Stimulated activated CD4-positive, alpha-beta T cell treated with anti-CD3 and anti-CD28 coated beads, Interleukin-15, amount 100 ng/mL, for 48 hours (primary cell): ENCODE results near the gene FGGY.
"Not testable (repeated sequence)": the region's sequence is repeated elsewhere in the genome, so short reads cannot be mapped to it uniquely, and the experiment has no call there.

Experiments used
- DNase-seq, 2 donors: peaks; one replicate each; pipeline ENCODE4 v3.0.0-alpha.2; 2020; ENCODE audit warnings: low read depth in 2 of 2

FGGY gene

DNA sequence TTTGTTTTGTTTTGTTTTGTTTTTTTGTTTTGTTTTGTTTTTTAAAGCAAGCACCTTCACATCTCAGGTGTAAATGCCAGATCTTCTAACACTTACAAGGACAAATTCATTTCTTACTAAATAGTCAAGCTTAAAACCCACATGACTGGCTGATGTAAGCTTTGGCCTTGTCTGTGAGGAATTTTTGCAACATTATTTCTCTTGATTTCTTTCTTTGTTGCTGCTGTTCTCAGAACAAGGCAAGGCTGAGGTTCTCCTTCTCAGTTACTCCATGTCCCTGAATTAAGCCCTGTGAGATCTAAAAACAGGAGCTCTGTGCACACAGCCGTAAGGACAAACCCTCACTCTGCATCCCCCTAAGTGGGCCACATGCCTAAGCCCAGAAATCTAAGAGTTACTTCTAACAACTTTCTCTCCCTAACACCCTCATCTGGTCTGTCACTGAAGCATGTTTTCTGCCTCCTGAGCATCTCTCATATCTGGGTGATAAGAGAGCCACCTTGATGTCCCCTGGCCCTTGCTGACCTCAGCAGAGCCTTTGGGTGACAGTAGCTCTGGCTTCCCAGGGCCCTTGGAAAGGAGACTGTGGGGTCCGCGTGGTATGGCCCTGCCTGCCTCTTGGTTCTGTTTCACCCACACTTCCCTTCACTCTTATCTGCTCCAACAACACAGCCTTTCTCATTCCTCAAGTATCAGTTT, 436.7 kb downstream of the FGGY start:
- no peak for DNase-seq

GRCh38 chr1:59735927-59736326, 439.0 kb downstream of the FGGY start:
- DNase-seq: not testable (repeated sequence)

DNA sequence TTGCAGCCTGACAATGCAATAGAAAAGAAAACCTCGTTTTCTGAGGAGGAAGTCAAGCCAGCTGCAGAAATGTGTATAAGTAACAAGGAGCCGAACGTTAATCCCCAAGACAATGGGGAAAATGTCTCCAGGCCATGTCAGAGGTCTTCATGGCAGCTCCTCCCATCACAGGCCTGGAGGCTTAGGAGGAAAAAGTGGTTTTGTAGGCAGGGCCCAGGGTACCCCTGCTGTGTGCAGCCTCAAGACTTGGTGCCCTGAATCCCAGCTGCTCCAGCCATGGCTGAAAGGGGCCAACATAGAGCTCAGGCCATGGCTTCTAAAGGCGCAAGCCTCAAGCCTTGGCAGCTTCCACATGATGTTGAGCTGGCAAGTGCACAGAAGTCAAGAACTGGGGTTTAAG, 439.9 kb downstream of the FGGY start:
- no peak for DNase-seq

DNA sequence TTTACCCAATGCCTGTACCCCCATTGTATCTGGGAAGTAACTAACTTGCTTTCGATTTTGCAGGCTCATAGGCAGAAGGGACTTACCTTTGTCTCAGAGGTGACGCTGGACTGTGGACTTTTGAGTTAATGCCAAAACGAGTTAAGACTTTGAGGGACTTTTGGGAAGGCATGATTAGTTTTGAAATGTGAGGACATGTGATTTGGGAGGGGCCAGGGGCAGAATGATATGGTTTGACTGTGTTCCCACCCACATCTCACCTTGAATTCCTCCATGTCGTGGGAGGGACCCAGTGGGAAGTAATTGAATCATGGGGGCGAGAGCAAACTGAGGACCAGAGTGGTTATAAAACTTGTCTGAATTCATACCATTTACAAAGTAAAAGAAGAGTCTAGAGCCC, 440.7 kb downstream of the FGGY start:
- DNase-seq: no peak

- DNase-seq: no peak
Observed at GRCh38 chr1:59738152-59738551, 441.3 kb downstream of the FGGY start.

GRCh38 chr1:59738591-59739015, 441.7 kb downstream of the FGGY start:
- DNase-seq: no peak

DNA sequence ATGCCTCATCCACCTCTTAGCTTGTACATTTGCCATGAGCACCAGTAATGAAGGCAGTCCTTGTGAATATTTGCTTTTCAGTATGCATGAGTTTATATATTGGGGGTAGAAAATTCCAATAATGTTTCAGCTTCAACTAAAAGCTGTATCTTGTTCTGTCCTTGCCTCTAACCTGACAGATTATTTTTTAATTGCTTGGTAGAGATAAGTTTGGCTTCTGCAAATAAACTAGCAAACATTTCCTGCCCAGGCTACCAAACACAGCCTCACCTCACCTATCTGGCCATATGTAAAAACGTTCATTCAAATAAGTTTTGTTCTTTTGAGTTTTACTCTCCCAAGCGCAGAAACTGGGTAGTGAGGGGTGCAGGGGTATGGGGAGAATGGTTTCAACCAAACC, 442.2 kb downstream of the FGGY start:
- DNase-seq: no peak

GRCh38 chr1:59742526-59742925, 445.6 kb downstream of the FGGY start:
- no peak for DNase-seq

- DNase-seq: no peak
Observed at GRCh38 chr1:59743324-59744091, 446.6 kb downstream of the FGGY start.

DNA sequence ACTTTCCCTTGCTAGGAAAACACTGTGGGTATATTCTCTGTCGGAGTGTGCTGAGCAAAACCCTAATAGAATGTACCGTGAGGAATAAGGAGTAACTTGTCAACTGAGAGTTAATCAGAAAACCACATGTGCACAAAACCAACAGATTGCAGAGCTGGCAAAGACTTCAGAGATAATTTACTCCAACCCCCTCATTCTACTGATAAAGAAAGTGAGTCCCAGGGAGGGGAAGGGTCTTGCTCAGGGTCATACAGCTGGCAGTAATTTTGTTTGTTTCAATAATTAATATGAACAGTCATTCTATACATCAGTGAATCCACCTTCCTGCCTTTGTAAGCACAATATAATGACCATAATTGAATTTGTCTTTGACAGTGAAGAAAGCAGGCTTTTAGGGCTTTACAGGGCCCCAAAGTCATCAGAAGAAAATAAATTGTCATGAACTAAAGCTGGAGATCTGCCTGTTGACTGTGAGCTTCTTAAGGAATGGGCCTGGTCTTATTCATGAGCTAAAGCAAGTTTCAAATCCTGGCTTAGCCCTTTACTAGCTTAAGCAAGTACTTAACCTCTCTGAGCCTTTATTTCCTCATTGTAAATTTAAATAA, 450.6 kb downstream of the FGGY start:
- no peak for DNase-seq

DNA sequence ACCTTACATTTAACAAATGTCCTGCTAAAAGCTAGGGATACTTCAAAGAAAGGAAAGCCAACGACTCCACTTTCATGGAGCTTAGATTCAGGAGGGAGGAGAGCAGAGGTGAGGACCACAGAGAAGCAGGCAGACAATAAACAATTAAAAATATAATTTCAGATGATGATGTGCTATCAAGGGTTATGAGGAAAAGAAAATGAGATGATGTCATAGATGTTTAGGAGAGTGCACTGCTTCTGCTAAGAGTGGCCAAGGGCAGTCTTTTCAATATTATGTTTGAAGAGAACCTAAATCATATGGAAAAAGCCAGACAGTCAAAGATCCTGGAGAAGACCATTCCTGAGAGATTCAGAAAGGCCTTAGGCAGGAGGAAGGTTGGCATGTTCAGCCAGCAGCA, 451.2 kb downstream of the FGGY start:
- DNase-seq: no peak

- DNase-seq: no peak
Observed at GRCh38 chr1:59750328-59751003, 453.6 kb downstream of the FGGY start.

GRCh38 chr1:59751004-59751395, 454.1 kb downstream of the FGGY start:
- DNase-seq: no peak

DNA sequence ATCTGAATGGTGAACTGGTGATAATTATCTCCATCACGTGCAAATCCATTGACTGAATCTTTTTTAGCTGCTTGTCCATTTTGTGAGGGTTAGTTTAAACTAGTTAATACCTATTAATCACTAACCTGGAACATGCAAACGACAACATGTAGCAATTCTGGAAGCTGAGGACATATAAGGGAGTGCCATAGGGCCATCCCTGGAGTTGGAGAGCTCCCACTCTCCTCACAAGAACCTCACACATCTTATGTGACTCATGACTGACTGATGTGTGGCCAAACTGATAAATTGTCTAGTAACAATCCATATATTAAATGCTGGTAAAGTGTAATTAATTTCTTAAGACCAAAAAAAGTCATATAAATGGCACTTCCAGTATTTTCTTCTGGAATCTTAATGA, 454.9 kb downstream of the FGGY start:
- no peak for DNase-seq

DNA sequence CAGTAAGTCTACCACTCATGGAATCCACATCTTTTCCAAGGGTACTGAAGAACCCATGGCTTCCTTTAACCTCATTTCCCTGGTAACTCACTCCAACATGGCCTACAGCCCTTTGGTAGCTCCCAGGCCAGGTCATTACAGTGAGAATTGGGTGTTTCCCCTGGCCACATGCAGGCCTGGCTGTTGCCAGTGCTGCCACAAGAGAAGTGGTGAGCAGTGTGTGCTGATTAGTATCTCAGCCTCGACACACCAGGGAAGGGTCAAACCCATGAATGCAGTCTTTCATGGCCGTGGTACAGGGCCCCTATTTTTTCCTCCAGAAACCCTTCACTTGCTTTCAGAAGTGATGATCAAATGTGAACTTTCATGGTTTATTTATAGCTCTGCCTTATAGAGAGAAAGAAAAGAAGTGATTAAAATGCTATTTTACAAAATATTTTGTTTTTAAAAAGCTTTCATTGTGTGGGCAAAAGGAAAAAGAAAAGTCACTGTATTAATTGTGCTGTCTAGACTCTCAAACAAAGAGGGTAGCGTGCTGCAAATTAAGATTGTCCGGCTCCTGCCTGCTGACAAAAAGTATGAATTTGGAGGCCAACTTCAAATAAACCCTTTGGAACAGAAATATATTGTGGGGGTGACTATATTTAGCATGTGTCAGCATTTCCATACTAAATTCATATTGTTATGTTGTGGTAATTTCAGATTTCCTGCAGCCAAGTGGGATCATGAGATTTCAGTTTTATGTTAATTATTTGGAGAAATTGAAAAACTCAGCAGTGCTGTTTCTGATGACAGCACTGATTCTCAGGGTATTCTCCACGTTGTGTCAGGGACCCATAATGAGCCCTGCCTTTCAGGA, 455.9 kb downstream of the FGGY start:
- DNase-seq: no peak

DNA sequence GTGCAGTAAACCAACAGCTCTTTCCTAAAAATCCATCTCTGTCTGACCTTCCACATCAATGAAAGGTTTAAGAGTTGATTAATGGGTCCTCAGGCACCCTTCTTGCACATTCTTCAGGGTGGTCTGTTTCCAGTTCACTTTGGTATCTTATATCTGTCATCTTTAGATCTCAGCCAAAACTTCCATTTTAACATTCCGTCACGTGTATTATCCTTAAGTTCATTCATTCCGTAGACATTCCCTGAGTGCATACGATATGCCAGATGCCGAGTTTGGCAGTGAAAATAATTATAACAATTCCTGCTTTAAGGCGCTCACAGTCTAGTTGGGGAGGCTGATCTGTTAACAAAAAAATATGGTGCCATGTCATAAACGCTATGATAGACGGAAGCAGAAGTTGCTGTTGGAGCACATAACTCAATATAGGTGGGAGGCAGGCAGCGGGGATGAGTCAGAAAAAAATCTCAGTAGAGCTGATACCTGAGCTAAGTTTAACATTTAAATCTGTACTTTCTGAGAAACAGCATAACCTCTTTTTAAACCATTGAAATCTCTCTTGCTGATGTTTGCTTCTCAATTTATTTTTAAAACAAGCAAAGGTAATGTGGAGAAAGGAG, 458.3 kb downstream of the FGGY start:
- DNase-seq: no peak

GRCh38 chr1:59757197-59757747, 460.4 kb downstream of the FGGY start:
- DNase-seq: no peak

DNA sequence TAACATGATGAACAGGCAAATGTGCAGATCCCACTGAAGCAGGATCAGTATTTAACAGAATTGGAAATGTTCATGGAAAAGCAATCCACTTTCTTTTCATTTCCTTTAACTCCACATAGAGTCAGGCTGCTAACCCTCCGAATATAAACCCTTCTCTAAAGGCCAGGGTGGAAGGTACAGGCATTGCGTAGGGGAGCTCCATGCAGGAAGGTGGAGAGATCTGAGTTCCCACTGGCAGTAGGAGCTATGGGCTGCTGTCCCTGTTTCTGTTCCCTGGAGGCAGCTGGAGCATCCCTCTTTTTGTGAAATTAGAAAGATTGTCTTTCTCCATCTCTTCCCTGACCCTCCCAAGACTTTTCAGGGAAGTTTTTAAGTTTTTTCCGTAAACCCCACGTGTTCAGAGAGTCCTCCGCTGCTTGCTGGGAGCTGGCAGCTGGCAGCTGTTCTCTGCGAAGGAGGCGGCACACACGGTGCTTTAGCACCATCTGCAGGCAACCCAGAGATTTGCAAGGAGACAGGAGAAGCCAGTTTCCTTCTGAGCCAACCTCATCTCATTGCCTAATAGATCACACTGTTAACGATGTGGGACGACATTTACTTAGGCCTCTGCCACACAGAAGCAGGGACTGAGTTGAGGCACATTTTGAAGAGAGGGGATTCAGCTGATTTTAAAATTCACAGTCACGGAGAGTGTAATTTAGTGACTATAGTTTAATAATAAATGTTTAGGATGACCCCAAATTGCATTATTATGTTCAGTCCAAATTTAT, 462.4 kb downstream of the FGGY start:
- peak; percentile 53 to 58 for DNase-seq

GRCh38 chr1:59761443-59761842, 464.5 kb downstream of the FGGY start:
- DNase-seq: no peak

DNA sequence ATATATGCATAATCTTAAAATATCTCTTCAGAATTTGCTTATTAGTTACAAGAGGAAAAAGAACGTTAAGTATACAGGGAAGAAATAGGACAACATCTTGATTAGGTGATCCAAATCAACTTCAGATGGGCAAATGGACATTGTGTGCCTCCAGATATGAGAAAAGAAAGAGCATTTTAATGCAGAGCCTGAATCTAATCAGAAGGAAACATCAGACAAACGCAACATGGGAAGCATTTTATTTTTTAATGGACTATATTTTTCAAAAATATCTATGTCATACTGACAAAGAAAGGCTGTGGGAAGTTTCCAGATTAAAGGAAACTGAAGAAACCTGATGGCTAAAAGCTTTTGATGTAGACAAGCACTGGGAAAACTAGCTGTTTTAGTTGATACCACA, 466.5 kb downstream of the FGGY start:
- no peak for DNase-seq
